H1 (cell line): Measurements from ENCODE around the gene SAFB.

Experiments
- EZH2 ChIP-seq: fragments of 200-600 bp; sonication (generic); IDR thresholded peaks from 2 replicates; pipeline ENCODE4 v1.7.1; 2012; ENCODE audit warnings: low read depth, mild to moderate bottlenecking, moderate library complexity, low read length, inconsistent platforms; ENCODE audit not compliant: severe bottlenecking
- TAF1 ChIP-seq: IDR thresholded peaks from 2 replicates; pipeline ENCODE4 v1.6.1; 2011; ENCODE audit warnings: mild to moderate bottlenecking, low read depth, low read length
- TF ChIP-seq, protein P1 (sequence below), 3 experiments: IDR thresholded peaks; 1 replicate in 2 of 3; 2 replicates in 1 of 3; pipeline versions ENCODE4 v1.5.1 to v1.6.1; 2011; ENCODE audit warnings: low read length in 3 of 3, mild to moderate bottlenecking in 3 of 3, inconsistent platforms in 2 of 3, low read depth in 1 of 3, moderate library complexity in 1 of 3; ENCODE audit not compliant: insufficient read depth in 1 of 3; ENCODE audit errors: control extremely low read depth in 1 of 3

DNA sequence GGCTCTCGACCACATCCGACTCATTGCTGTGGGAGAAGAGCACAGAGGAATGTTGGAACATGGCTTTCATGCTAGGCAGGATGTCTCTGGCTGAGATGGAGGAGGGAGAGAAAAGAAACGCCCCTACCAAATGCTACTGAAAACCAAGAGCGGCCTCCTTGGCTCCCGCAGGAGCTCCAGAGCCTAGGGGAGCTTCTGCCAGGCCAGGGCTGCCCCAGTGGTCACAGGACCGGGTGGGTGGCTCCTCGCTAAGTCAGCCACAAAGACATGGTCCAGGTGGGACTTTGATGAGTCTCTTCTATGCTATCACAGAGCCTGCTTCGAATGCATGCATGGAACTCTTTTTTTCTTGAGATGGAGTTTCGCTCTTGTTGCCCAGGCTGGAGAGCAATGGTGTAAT is 90.3 kb downstream of the SAFB start:
- TF ChIP-seq EZH2 (no peak), TAF1 (no peak)
- TF ChIP-seq, protein P1, sequence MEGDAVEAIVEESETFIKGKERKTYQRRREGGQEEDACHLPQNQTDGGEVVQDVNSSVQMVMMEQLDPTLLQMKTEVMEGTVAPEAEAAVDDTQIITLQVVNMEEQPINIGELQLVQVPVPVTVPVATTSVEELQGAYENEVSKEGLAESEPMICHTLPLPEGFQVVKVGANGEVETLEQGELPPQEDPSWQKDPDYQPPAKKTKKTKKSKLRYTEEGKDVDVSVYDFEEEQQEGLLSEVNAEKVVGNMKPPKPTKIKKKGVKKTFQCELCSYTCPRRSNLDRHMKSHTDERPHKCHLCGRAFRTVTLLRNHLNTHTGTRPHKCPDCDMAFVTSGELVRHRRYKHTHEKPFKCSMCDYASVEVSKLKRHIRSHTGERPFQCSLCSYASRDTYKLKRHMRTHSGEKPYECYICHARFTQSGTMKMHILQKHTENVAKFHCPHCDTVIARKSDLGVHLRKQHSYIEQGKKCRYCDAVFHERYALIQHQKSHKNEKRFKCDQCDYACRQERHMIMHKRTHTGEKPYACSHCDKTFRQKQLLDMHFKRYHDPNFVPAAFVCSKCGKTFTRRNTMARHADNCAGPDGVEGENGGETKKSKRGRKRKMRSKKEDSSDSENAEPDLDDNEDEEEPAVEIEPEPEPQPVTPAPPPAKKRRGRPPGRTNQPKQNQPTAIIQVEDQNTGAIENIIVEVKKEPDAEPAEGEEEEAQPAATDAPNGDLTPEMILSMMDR (IDR thresholded peaks at IDR 0.05; ENCODE audit: control extremely low read depth in 1 of 3, insufficient read depth in 1 of 3, low read depth in 1 of 3, low read length in 3 of 3): no peak
